GM13977 (cell line): Measurements from ENCODE around the gene PRSS57.
"Not testable (repeated sequence)": the region's sequence is repeated elsewhere in the genome, so short reads cannot be mapped to it uniquely, and the experiment has no call there.

Experiments used
- DNase-seq: peaks from one replicate; pipeline ENCODE4 v3.0.0; 2012; ENCODE audit warnings: low spot score
- in situ Hi-C: fragments of 300-500 bp; cut with MboI; formaldehyde crosslinking; loops from one replicate; pipeline ENCODE4 v1.12.0; 2022; ENCODE audit warnings: low sequenced_read_pairs, low pct_unique_long_range_greater_than_20kb, mixed read lengths, inconsistent platforms; ENCODE audit not compliant: unreplicated experiment
- TF ChIP-seq, protein P1 (sequence below): IDR thresholded peaks from 2 replicates; pipeline ENCODE4 v1.5.1; 2012; ENCODE audit warnings: mild to moderate bottlenecking, control low read depth; ENCODE audit not compliant: insufficient read depth; ENCODE audit errors: extremely low read depth, missing control alignments

Gene PRSS57

DNA sequence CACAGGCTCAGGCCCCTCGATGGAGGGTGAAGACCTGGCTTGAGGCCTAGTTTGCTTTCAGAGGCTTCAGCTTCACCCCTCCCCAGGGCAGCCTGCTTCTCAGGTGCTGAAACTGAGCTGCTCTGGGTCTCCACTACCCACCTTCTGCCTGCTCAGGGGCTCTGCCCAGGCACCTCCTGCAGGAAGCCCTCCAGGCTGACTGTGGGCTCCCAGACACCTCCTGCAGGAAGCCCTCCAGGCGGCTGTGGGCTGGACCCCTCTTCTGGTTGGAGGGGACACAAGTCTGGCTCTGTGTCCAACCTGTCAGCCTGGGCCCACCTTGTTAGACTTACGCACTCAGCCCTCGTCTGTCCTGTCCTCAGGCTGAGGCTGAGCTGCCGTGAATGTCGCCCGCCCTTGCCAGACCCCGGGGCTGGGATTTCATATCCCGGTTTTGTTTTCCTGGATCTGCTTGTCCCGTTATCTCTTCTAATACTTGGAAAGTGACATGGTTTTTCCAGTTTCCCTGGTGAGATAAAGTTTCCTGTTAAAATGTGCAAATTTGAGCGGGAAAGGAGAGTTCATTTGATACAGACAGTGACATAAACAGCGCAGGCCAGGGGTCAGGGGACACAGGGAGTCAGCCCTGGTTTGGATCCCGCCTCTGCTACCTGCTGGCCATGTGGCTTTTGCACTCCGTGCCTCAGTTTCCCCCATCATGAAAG lies 34.9 kb upstream of the PRSS57 start:
- in situ Hi-C loops = loop anchor here (25.0 kb wide), 1 partner anchor 143 kb away; the partner anchor contains the start of gene HCN2
- TF ChIP-seq, protein P1, sequence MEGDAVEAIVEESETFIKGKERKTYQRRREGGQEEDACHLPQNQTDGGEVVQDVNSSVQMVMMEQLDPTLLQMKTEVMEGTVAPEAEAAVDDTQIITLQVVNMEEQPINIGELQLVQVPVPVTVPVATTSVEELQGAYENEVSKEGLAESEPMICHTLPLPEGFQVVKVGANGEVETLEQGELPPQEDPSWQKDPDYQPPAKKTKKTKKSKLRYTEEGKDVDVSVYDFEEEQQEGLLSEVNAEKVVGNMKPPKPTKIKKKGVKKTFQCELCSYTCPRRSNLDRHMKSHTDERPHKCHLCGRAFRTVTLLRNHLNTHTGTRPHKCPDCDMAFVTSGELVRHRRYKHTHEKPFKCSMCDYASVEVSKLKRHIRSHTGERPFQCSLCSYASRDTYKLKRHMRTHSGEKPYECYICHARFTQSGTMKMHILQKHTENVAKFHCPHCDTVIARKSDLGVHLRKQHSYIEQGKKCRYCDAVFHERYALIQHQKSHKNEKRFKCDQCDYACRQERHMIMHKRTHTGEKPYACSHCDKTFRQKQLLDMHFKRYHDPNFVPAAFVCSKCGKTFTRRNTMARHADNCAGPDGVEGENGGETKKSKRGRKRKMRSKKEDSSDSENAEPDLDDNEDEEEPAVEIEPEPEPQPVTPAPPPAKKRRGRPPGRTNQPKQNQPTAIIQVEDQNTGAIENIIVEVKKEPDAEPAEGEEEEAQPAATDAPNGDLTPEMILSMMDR = no peak

GRCh38 chr19:729564-729963 lies 34.3 kb upstream of the PRSS57 start:
- in situ Hi-C loops = loop anchor here (25.0 kb wide), 1 partner anchor 142 kb away; the partner anchor contains the start of gene HCN2
- not testable (repeated sequence) for DNase-seq

More for the DNA sequence above, 34.9 kb upstream of the PRSS57 start:
- no peak for DNase-seq

DNA sequence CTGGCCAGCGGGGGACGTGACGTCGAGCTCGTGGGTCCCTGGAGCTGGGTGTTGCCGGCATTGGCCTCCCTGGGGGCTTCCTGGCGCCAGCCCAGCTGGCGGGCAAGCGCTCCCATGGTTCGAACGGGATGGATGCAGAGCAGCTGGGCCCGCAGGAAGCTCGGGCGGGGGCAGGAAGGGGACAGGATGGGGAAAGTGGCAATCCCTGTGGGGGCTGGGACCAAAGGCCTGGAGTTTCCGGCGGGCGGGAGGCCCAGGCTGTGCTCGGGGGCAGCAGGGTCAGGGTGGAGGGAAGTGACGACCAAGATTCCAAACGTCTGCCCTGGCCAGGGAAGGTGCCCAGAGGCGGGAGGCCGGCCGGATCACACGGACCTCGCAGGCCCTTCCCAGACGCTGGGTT lies 32.8 kb upstream of the PRSS57 start:
- in situ Hi-C loops = loop anchor here (25.0 kb wide), 1 partner anchor 141 kb away; the partner anchor contains the start of gene HCN2
- DNase-seq = no peak
- TF ChIP-seq, protein P1 = no peak

DNA sequence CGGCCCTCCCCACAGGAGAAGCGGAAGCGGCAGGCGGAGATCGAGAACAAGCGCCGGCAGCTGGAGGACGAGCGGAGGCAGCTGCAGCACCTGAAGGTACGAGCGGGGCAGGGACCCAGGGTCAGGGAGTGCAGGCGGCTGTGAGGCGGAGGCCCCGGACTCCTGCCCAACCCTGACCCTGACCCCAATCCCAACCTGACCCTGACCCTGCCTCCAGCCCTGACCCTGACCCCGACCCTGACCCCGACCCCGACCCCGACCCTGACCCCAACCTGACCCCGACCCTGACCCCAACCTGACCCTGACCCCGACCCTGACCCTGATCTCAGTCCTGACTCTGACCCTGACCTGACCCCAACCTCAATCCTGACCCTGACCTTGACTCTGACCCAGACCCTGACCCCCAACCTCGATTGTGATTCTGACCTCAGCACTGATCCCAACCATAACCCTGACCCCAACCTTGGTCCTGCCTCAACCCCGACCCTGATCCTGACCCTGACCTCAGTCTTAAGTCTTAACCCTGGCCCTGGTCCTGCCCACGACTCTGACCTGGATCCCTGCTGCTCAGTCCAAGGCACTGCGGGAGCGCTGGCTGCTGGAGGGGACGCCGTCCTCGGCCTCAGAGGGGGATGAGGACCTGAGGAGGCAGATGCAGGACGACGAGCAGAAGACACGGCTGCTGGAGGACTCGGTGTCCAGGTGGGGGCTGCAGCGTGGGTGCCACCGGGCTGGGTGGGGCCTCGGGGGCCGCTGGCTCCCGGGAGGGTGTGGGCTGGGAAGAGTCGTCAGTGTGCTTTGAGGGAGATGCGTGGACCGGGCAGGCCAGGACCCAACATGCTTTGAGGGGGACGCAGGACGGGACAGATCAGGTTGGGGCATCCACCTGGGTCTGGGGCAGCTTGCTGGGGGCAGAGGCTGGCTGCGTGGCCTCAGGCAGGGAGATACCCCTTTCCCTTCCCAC lies 32.0 kb upstream of the PRSS57 start:
- DNase-seq = no peak
- in situ Hi-C loops = loop anchor here (25.0 kb wide), 1 partner anchor 140 kb away; the partner anchor contains the start of gene HCN2
- TF ChIP-seq, protein P1 = no peak

- DNase-seq = no peak
- TF ChIP-seq, protein P1 = no peak
- in situ Hi-C loops = loop anchor here (25.0 kb wide), 1 partner anchor 138 kb away; the partner anchor contains the start of gene HCN2
These were observed 30.3 kb upstream of the PRSS57 start for GRCh38 chr19:725461-726089.

- in situ Hi-C loops = no loop called here
- TF ChIP-seq, protein P1 = no peak
These were observed 28.5 kb upstream of the PRSS57 start for GRCh38 chr19:723714-724113.

More at GRCh38 chr19:723714-724113, 28.5 kb upstream of the PRSS57 start:
- no peak for DNase-seq
